K562 (cell line): ENCODE results near the gene LIPJ. TPM values are rescaled to one million over a fixed set of nuclear protein-coding genes. Genes with fewer than 3 reads are reported as not detected.

Experiments used
- ATAC-seq: fragments of 200-7000 bp; cut with Tn5 transposase; 3 replicates; pipeline ENCODE4 v1.9.1; 2020; ENCODE audit warnings: moderate library complexity
- BruUV-seq: library from RNA; stranded (reverse); fragments of 400-500 nt; replicated peaks from 2 replicates; lab custom pipeline; 2021; lab: Mats Ljungman, UMichigan
- CTCF ChIA-PET: fragments of 300-600 bp; formaldehyde crosslinking; extraction: SDS; loops from one replicate; lab custom pipeline; 2021; ENCODE audit warnings: low intra/inter-chr PET ratio; lab: Yijun Ruan, JAX
- POLR2A ChIA-PET: fragments of 300-600, 350-650 bp; sonication (Branson Sonifier 250); formaldehyde crosslinking; extraction: SDS; loops from one replicate; lab custom pipeline; 2021; ENCODE audit warnings: antibody characterized with exemption, inconsistent platforms; lab: Yijun Ruan, JAX
- DNase-seq, 4 experiments: peaks; one replicate each; pipeline versions ENCODE4 v3.0.0 to v3.0.0-alpha.2; 2011 to 2018; ENCODE audit warnings: low spot score in 3 of 4, mixed read lengths in 3 of 4; ENCODE audit errors: extremely low read depth in 1 of 4
- FAIRE-seq: peaks from 2 replicates; lab custom pipeline; 2011; peaks lifted over from hg19 to GRCh38; lab: Jason Lieb, UNC
- H2AFZ ChIP-seq: 2 replicates; pipeline ENCODE4 v1.6.0; 2011; ENCODE audit warnings: low read depth, low read length, control low read depth, inconsistent platforms
- H3K27ac ChIP-seq: fragments of 200-600 bp; 3 replicates; pipeline ENCODE4 v1.8.0; 2011; ENCODE audit warnings: low read depth, mild to moderate bottlenecking, control low read depth, inconsistent platforms, low read length, moderate library complexity, mixed read lengths; ENCODE audit errors: extremely low read depth
- H3K27me3 ChIP-seq, 2 experiments: fragments of 300-600 bp in 1 of 2; 2 replicates in 1 of 2; 3 replicates in 1 of 2; pipeline versions ENCODE4 v1.6.0 to v1.8.0; 2011; ENCODE audit warnings: inconsistent platforms in 2 of 2, low read length in 2 of 2, mild to moderate bottlenecking in 1 of 2, mixed read lengths in 1 of 2, moderate library complexity in 1 of 2; ENCODE audit not compliant: control insufficient read depth in 2 of 2, insufficient read depth in 2 of 2
- H3K36me3 ChIP-seq: fragments of 300-600 bp; 3 replicates; pipeline ENCODE4 v1.8.0; 2011; ENCODE audit warnings: mild to moderate bottlenecking, low read length, inconsistent platforms; ENCODE audit not compliant: control insufficient read depth, insufficient read depth
- H3K4me1 ChIP-seq, 2 experiments: fragments of 200-600 bp in 1 of 2; replicated peaks in 1 of 2; 2 replicates in 1 of 2; 3 replicates in 1 of 2; pipeline versions ENCODE4 v1.5.1 to v1.8.0; 2011; ENCODE audit warnings: inconsistent platforms in 2 of 2, low read length in 2 of 2, mild to moderate bottlenecking in 1 of 2, mixed read lengths in 1 of 2, moderate library complexity in 1 of 2; ENCODE audit not compliant: control insufficient read depth in 2 of 2, insufficient read depth in 2 of 2
- H3K4me2 ChIP-seq: 2 replicates; pipeline ENCODE4 v1.6.1; 2011; ENCODE audit warnings: low read length, control low read depth, inconsistent platforms, mixed read lengths; ENCODE audit not compliant: insufficient read depth
- H3K4me3 ChIP-seq: fragments of 200-600 bp; sonication (generic), shearing (Covaris generic); 2 replicates; pipeline ENCODE4 v1.5.1; 2016; ENCODE audit warnings: control low read depth, inconsistent platforms
- H3K79me2 ChIP-seq: fragments of 200-600 bp; 3 replicates; pipeline ENCODE4 v1.8.0; 2011; ENCODE audit warnings: low read length, inconsistent platforms; ENCODE audit not compliant: control insufficient read depth, insufficient read depth
- H3K9ac ChIP-seq, 2 experiments: 2 replicates each; pipeline versions ENCODE4 v1.6.0 to v1.6.1; 2011; ENCODE audit warnings: low read depth in 2 of 2, low read length in 2 of 2, control low read depth in 1 of 2, inconsistent platforms in 1 of 2, mild to moderate bottlenecking in 1 of 2, mixed read lengths in 1 of 2; ENCODE audit not compliant: insufficient read depth in 1 of 2
- H3K9me1 ChIP-seq: one replicate; pipeline ENCODE4 v1.6.0; 2011; ENCODE audit warnings: inconsistent platforms, mild to moderate bottlenecking, low read length, moderate library complexity; ENCODE audit not compliant: control insufficient read depth, insufficient read depth
- H3K9me3 ChIP-seq: replicated peaks from 2 replicates; pipeline ENCODE4 v1.5.1; 2011; ENCODE audit warnings: low read depth, low read length, inconsistent platforms; ENCODE audit not compliant: control insufficient read depth, insufficient read depth
- H4K20me1 ChIP-seq: replicated peaks from 2 replicates; pipeline ENCODE4 v1.6.1; 2011; ENCODE audit warnings: low read length, inconsistent platforms, mixed read lengths; ENCODE audit not compliant: control insufficient read depth, insufficient read depth
- CBX1 ChIP-seq: sonication (generic); IDR thresholded peaks from 2 replicates; pipeline ENCODE4 v1.6.1; 2016; ENCODE audit warnings: antibody characterized with exemption, low read depth, mild to moderate bottlenecking
- CBX2 ChIP-seq: fragments of 200-600 bp; sonication (generic); IDR thresholded peaks from one replicate; pipeline ENCODE4 v1.6.1; 2012; ENCODE audit warnings: mild to moderate bottlenecking, low read length, inconsistent platforms; ENCODE audit not compliant: insufficient read depth, poor library complexity, severe bottlenecking
- DIDO1 ChIP-seq: fragments of 450-650 bp; IDR thresholded peaks from 2 replicates; pipeline ENCODE4 v1.6.1; 2016; ENCODE audit warnings: low read depth, missing biosample characterization, missing genetic modification characterization
- E2F6 ChIP-seq, 2 experiments: IDR thresholded peaks; 2 replicates each; pipeline ENCODE4 v1.6.1; 2011; ENCODE audit warnings: borderline replicate concordance in 1 of 2, control low read depth in 1 of 2, low read depth in 1 of 2, low read length in 1 of 2, mild to moderate bottlenecking in 1 of 2, mixed read lengths in 1 of 2, moderate library complexity in 1 of 2; ENCODE audit not compliant: insufficient read depth in 1 of 2, insufficient read length in 1 of 2, poor library complexity in 1 of 2, severe bottlenecking in 1 of 2; ENCODE audit errors: extremely low read depth in 1 of 2
- E2F8 ChIP-seq: fragments of 450-650 bp; IDR thresholded peaks from 2 replicates; pipeline ENCODE4 v1.7.1; 2018; ENCODE audit warnings: mild to moderate bottlenecking, low read depth; ENCODE audit not compliant: partially characterized antibody
- EP300 ChIP-seq: IDR thresholded peaks from 2 replicates; pipeline ENCODE4 v1.6.1; 2012; ENCODE audit warnings: low read length, improper control_type of control experiment
- GATA2 ChIP-seq: sonication (generic); formaldehyde crosslinking; IDR thresholded peaks from 2 replicates; pipeline ENCODE4 v1.4.0; 2020; ENCODE audit warnings: mild to moderate bottlenecking, missing genetic modification reagents
- JUN ChIP-seq, 2 experiments: sonication (generic) in 1 of 2; formaldehyde crosslinking in 1 of 2; IDR thresholded peaks; 2 replicates each; pipeline versions ENCODE4 v1.6.1 to v1.8.0; 2012 to 2022; ENCODE audit warnings: borderline replicate concordance in 2 of 2, mild to moderate bottlenecking in 2 of 2, improper control_type of control experiment in 1 of 2, low read depth in 1 of 2, low read length in 1 of 2, missing genetic modification reagents in 1 of 2
- KHSRP ChIP-seq: fragments of 450-650 bp; IDR thresholded peaks from 2 replicates; pipeline ENCODE4 v1.6.1; 2017
- MCM3 ChIP-seq: fragments of 450-650 bp; IDR thresholded peaks from 2 replicates; pipeline ENCODE4 v1.6.1; 2016
- NELFE ChIP-seq: IDR thresholded peaks from 2 replicates; pipeline ENCODE4 v1.6.1; 2011; ENCODE audit warnings: mild to moderate bottlenecking; ENCODE audit not compliant: insufficient read depth, insufficient read length
- RFX1 ChIP-seq: fragments of 450-650 bp; IDR thresholded peaks from 2 replicates; pipeline ENCODE4 v1.6.1; 2016; ENCODE audit warnings: mild to moderate bottlenecking, moderate library complexity
- RHOXF2B ChIP-seq: fragments of 250-450 bp; sonication (Bioruptor Pico); conservative IDR thresholded peaks from 2 replicates; pipeline ENCODE4 v1.5.1; 2021
- SAFB ChIP-seq: fragments of 200-400 bp; formaldehyde crosslinking; IDR thresholded peaks from 2 replicates; pipeline ENCODE4 v1.6.1; 2017; ENCODE audit warnings: low read depth, low read length, borderline replicate concordance
- ZEB2 ChIP-seq: fragments of 450-650 bp; IDR thresholded peaks from 2 replicates; pipeline ENCODE4 v1.6.1; 2016
- ZNF277 ChIP-seq: fragments of 250-450 bp; sonication (Bioruptor Pico); IDR thresholded peaks from 2 replicates; pipeline ENCODE4 v1.8.0; 2022; ENCODE audit warnings: inconsistent platforms, mild to moderate bottlenecking, moderate library complexity, borderline replicate concordance
- ZNF79 ChIP-seq: fragments of 250-450 bp; sonication (Bioruptor Pico); IDR thresholded peaks from 2 replicates; pipeline ENCODE4 v1.4.0; 2020; ENCODE audit warnings: low read depth, mild to moderate bottlenecking, moderate library complexity
- WGBS: fragments of 100-300 bp; shearing (Covaris generic); methylation state at CpG from one replicate; pipeline ENCODE4 v1.1.6; 2016; ENCODE audit warnings: low coverage, mixed read lengths; ENCODE audit not compliant: insufficient coverage; ENCODE audit errors: missing lambda C conversion rate; 5-methylcytosine and 5-hydroxymethylcytosine counted together
- in situ Hi-C: fragments of 300-500 bp; cut with MboI; formaldehyde crosslinking; loops from 4 replicates; pipeline ENCODE4 v1.15.0; 2018; ENCODE audit warnings: inconsistent platforms, mixed read lengths
- intact Hi-C: fragments of 100-400 bp; cut with micrococcal nuclease; formaldehyde crosslinking; loops from 2 replicates; pipeline ENCODE4 v1.14.2; 2022
- polyA plus RNA-seq, 8 experiments: library from polyadenylated mRNA; depleted of rRNA in 4 of 8; stranded (reverse) in 5 of 8; unstranded in 3 of 8; fragments of >200 nt; fragmentation: Nextera tagmentation in 2 of 8; fragmentation: Illumina TruSeq in 1 of 8; extraction: Ambion mirVana in 2 of 8; extraction: Trizol in 1 of 8; gene quantifications; 2 replicates each; pipeline versions ENCODE4 v1.2.1 to v1.2.3, GENCODE V29; 2011 to 2014; ENCODE audit warnings: inconsistent platforms in 1 of 8, missing spikeins in 1 of 8
- total RNA-seq, 7 experiments: library from RNA; depleted of rRNA in 6 of 7; stranded (reverse); fragments of >200 nt in 6 of 7; fragmentation: Illumina TruSeq in 2 of 7; extraction: Trizol in 2 of 7; gene quantifications; 2 replicates each; pipeline versions ENCODE4 v1.2.1 to v1.2.3, GENCODE V29; 2011 to 2021; ENCODE audit warnings: low replicate concordance in 1 of 7

The LIPJ gene
- total and polyA plus RNA-seq, 9 of the 15 experiments (the other 6 are each of a cell fraction or from before 2014, with no cell fraction given), result not detected

GRCh38 chr10:88598055-88598454 is 11.5 kb downstream of the LIPJ start:
- CTCF ChIA-PET, result no interaction called here
- H3K9me3 ChIP-seq, result no peaks in the 10 kb centered on the region
- intact Hi-C loops (no loop called here), in situ Hi-C loops (no loop called here)
- no peak overlapping the region for H2AFZ ChIP-seq
- POLR2A ChIA-PET, result no interaction called here
- no peak for FAIRE-seq
- no peaks in the 10 kb centered on the region for H3K79me2 ChIP-seq
- no peak overlapping the region for H3K27ac ChIP-seq
- no peak for ATAC-seq
- no peak overlapping the region for H3K4me3 ChIP-seq
- H4K20me1 ChIP-seq, result no peaks in the 10 kb centered on the region
- no peaks in the 10 kb centered on the region for H3K27me3 ChIP-seq
- DNase-seq, result no peak
- H3K36me3 ChIP-seq, result no peaks in the 10 kb centered on the region
- H3K9me1 ChIP-seq, result no peaks in the 10 kb centered on the region
- WGBS, result 0% methylated on average over 1 of the region's 1 CpG
- no peak overlapping the region for H3K4me2 ChIP-seq
- no TSS peak for BruUV-seq
- H3K4me1 ChIP-seq, result no peaks in the 10 kb centered on the region
- TF ChIP-seq ZNF79 (no peak), CBX1 (no peak), RHOXF2B (CRISPR knock-in tag) (no peak), SAFB (no peak), ZNF277 (CRISPR knock-in tag) (no peak), RFX1 (no peak), EP300 (no peak), ZEB2 (no peak), MCM3 (no peak), NELFE (no peak), DIDO1 (tag) (no peak), GATA2 (CRISPR knock-in tag) (no peak), CBX2 (no peak), KHSRP (no peak), E2F6 (IDR thresholded peaks at IDR 0.05; ENCODE audit: borderline replicate concordance in 1 of 2, extremely low read depth in 1 of 2, insufficient read depth in 1 of 2, insufficient read length in 1 of 2, low read depth in 1 of 2, low read length in 1 of 2, poor library complexity in 1 of 2, severe bottlenecking in 1 of 2) (no peak), JUN (IDR thresholded peaks at IDR 0.05; ENCODE audit: borderline replicate concordance, low read depth, low read length) (no peak), JUN (CRISPR knock-in tag; IDR thresholded peaks at IDR 0.05; ENCODE audit: borderline replicate concordance) (no peak), E2F8 (no peak)
- no peak overlapping the region for H3K9ac ChIP-seq
